Vagina (tissue), 2 donors: ENCODE results near the gene ZNF597.

ENCODE experiments used
- CTCF ChIP-seq, 3 experiments: fragments of 450-650 bp in 2 of 3; fragments of 200-600 bp in 1 of 3; sonication (generic) in 1 of 3; IDR thresholded peaks; one replicate each; pipeline ENCODE4 v1.5.1; 2017 to 2019; ENCODE audit warnings: antibody characterized with exemption in 3 of 3, mild to moderate bottlenecking in 2 of 3, moderate library complexity in 2 of 3
- POLR2A ChIP-seq, 2 donors: fragments of 450-650 bp; IDR thresholded peaks; one replicate each; pipeline ENCODE4 v1.6.1; 2017; ENCODE audit warnings: antibody characterized with exemption in 2 of 2, mild to moderate bottlenecking in 2 of 2, moderate library complexity in 2 of 2
- POLR2AphosphoS5 ChIP-seq, 2 donors: sonication (generic); formaldehyde crosslinking; IDR thresholded peaks; one replicate each; pipeline ENCODE4 v1.9.0; 2017; ENCODE audit warnings: antibody characterized with exemption in 2 of 2, mild to moderate bottlenecking in 2 of 2, low read depth in 1 of 2; ENCODE audit not compliant: insufficient read depth in 1 of 2

- TF ChIP-seq CTCF (IDR thresholded peaks at IDR 0.05) (no peak), POLR2AphosphoS5 (IDR thresholded peaks at IDR 0.05; ENCODE audit: insufficient read depth in 1 of 2, low read depth in 1 of 2) (no peak), POLR2A (IDR thresholded peaks at IDR 0.05) (no peak)
These were observed 39.4 kb upstream of the ZNF597 start for GRCh38 chr16:3482659-3483241.
